Activated CD8-positive, alpha-beta memory T cell treated with anti-CD3 and anti-CD28 coated beads, Interleukin-2, amount 50 U/mL, for 1 hour (primary cell): ENCODE data around the gene DRC7.

Experiments used
- DNase-seq: peaks from one replicate; pipeline ENCODE4 v3.0.0-alpha.2; 2020; ENCODE audit errors: extremely low read depth

The DRC7 gene

GRCh38 chr16:57694725-57695679 is at the start of gene DRC7:
Gene DRC7 (plus strand): TSS chr16:57694806. CDS start chr16:57697950, 3,144 bp downstream.
- DNase-seq = no peak

- no peak for DNase-seq
Observed at GRCh38 chr16:57645169-57645568, 49.4 kb upstream of the DRC7 start.

GRCh38 chr16:57645691-57646387 is 48.8 kb upstream of the DRC7 start:
- no peak for DNase-seq

GRCh38 chr16:57646388-57647039 is 48.1 kb upstream of the DRC7 start:
- no peak for DNase-seq

GRCh38 chr16:57647136-57647875 is 47.3 kb upstream of the DRC7 start:
- DNase-seq = no peak

GRCh38 chr16:57648125-57648524 is 46.5 kb upstream of the DRC7 start:
- DNase-seq = no peak

GRCh38 chr16:57648581-57649442 is 45.8 kb upstream of the DRC7 start:
- peak; percentile 67 for DNase-seq

GRCh38 chr16:57649443-57649751 is 45.2 kb upstream of the DRC7 start:
- DNase-seq = no peak

GRCh38 chr16:57649846-57650245 is 44.8 kb upstream of the DRC7 start:
- no peak for DNase-seq

GRCh38 chr16:57651344-57652333 is 43.0 kb upstream of the DRC7 start:
- DNase-seq = no peak

- DNase-seq = no peak
Observed at GRCh38 chr16:57652695-57653471, 41.7 kb upstream of the DRC7 start.

- no peak for DNase-seq
Observed at GRCh38 chr16:57653936-57654335, 40.7 kb upstream of the DRC7 start.

GRCh38 chr16:57656342-57656955 is 38.2 kb upstream of the DRC7 start:
- no peak for DNase-seq

- DNase-seq = no peak
Observed at GRCh38 chr16:57657228-57657627, 37.4 kb upstream of the DRC7 start.

GRCh38 chr16:57658130-57658877 is 36.3 kb upstream of the DRC7 start:
- DNase-seq = no peak

- DNase-seq = no peak
Observed at GRCh38 chr16:57658878-57659674, 35.5 kb upstream of the DRC7 start.
